Lower leg skin (tissue), 3 donors: ENCODE data around the gene GALM.

ENCODE experiments used
- CTCF ChIP-seq, 3 donors: fragments of 450-650 bp; IDR thresholded peaks; one replicate each; pipeline ENCODE4 v1.5.1; 2016; ENCODE audit warnings: antibody characterized with exemption in 3 of 3, mild to moderate bottlenecking in 3 of 3, moderate library complexity in 2 of 3
- POLR2A ChIP-seq, 2 donors: fragments of 450-650 bp; IDR thresholded peaks; one replicate each; pipeline ENCODE4 v1.6.1; 2016 to 2017; ENCODE audit warnings: antibody characterized with exemption in 2 of 2, mild to moderate bottlenecking in 1 of 2, moderate library complexity in 1 of 2

- TF ChIP-seq CTCF (IDR thresholded peaks at IDR 0.05) (no peak), POLR2A (IDR thresholded peaks at IDR 0.05) (no peak)
These were observed 22.8 kb upstream of the GALM start for GRCh38 chr2:38643021-38643671.
